ENCODE results near the gene ARMH3.
A peak's percentile ranks its signal among the peaks of the same experiment; 100 is the strongest.
"Not testable (repeated sequence)": the region's sequence is repeated elsewhere in the genome, so short reads cannot be mapped to it uniquely, and the experiment has no call there.

ARMH3 gene

GRCh38 chr10:101986624-101986971 is 69.4 kb downstream of the ARMH3 start:
- DNase-seq, result no peak

DNA sequence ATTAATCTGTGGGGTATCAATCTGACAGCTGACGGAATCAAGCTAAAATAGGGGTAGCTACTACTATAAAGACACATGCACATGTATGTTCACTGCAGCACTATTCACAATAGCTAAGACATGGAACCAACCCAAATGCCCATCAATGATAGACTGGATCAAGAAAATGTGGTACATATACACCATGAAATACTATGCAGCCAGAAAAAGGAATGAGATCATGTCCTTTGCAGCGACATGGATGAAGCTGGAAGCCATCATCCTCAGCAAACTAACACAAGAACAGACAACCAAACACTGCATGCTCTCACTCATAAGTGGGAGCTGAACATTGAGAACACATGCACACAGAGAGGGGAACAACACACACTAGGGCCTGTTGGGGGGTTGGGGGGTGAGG is 75.3 kb downstream of the ARMH3 start:
- not testable (repeated sequence) for DNase-seq

GRCh38 chr10:101974091-101974971 is 81.6 kb downstream of the ARMH3 start:
- DNase-seq, result no peak

GRCh38 chr10:101972761-101973160 is 83.2 kb downstream of the ARMH3 start:
- DNase-seq, result no peak

GRCh38 chr10:101969412-101969922 is 86.5 kb downstream of the ARMH3 start:
- no peak for DNase-seq

- peak in 1 of 5 experiments; percentile 3 for DNase-seq
Observed at GRCh38 chr10:101968940-101969321, 87.0 kb downstream of the ARMH3 start.

DNA sequence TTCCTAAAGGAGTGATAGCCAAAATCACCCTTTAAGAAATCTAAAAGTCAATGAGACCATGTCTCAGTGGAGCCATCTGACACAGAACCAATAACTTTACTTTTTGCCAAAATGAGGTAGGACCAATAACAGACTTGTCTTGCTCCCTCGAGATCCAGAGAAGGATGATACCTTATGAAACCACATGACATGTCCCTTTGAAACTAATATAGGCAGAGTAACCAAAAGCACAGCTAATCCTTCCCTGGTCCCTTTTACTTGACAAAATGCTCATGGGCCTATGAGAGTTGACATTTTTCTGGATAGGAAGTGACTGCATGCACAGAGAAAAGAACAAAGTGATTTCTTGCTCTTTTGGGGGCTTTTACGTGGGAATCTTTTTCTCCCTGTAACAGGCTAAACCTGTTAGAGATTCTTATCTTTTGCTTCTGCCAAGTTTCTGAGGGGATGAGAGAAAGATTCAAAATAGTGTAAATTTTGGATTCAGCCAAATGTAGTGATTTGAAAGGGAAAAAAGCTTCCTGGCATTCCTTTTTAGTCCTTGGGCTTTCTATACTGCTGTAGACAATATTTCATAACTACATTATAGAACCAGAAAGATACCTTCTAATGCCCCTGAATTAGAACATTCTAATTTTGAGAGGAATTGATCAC is 87.6 kb downstream of the ARMH3 start:
- no peak for DNase-seq

DNA sequence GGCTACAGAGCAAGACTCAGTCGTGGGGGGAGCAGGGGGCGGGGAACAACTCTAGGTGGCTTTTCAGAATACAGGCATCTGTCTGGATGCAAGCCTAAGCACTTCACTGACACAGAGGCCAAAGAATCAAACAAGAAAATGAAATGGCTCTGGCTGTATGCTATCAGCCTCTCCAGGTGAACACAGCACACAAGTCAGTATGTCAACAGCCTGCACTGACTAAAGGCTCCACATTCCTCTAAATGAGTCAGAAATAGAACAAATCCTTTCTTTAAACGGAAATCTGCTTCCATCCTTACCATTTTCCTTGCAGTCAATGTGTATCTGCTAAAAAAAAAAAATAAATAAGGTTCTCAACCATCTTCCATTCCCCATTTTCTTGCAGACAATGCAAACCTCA is 88.3 kb downstream of the ARMH3 start:
- no peak for DNase-seq

DNA sequence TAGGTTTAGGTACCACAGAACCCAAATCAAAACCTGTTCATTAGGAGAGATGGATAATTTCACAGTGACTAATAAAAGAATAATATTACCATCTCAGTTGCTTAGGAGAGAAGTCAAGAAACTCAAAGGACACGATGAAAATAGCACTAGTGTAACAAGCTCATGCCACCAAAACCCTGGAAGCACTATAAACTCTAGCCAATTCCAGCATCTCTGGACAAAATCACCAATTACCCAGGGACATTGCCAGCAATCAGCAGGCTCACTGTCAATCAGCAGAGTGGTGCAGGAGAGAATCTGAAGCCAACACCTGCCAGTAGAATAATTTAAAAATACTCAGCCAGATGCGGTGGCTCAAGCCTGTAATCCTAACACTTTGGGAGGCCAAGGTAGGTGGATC is 88.9 kb downstream of the ARMH3 start:
- DNase-seq, result no peak

DNA sequence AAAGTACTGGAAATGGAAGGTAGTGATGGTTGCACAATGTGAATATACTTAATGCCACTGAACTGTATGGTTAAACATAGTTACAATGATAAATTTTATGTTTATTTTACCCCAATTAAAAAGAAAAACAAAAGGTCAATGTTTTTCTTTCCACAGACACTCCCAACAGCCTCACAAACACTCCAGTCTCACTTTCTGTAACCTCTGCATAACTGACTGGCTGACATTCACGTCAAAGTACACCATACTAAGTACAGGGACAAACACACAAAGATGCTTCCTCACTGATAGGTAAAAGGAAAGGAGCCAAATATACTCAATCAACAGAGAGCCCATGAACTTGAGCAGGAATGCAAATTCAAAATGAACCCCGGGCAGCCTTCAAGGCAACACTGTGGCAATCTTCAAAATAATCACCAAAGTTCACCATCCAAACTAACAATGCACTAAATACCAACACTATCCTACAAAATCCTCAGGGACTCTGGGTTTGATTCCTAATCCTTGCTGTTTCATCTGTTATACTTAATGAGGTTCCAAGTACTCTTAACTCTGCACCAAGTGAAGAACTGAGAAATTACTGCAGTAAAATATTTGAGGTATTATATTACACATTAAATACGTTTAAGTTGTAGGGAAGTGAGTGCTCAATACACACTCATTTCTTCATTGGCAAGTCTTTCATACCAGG is 90.8 kb downstream of the ARMH3 start:
- DNase-seq, result no peak

- DNase-seq, result no peak
Observed at GRCh38 chr10:101961591-101962498, 94.1 kb downstream of the ARMH3 start.

- no peak for DNase-seq
Observed at GRCh38 chr10:101960879-101961395, 95.0 kb downstream of the ARMH3 start.

- DNase-seq, result no peak
Observed at GRCh38 chr10:101959346-101959916, 96.5 kb downstream of the ARMH3 start.

- DNase-seq, result no peak
Observed at GRCh38 chr10:101958691-101959090, 97.3 kb downstream of the ARMH3 start.

- DNase-seq, result no peak
Observed at GRCh38 chr10:101956898-101957297, 99.1 kb downstream of the ARMH3 start.

GRCh38 chr10:101956117-101956516 is 99.9 kb downstream of the ARMH3 start:
- DNase-seq, result no peak

- DNase-seq, result no peak
Observed at GRCh38 chr10:101952191-101952590, 103.8 kb downstream of the ARMH3 start.

DNA sequence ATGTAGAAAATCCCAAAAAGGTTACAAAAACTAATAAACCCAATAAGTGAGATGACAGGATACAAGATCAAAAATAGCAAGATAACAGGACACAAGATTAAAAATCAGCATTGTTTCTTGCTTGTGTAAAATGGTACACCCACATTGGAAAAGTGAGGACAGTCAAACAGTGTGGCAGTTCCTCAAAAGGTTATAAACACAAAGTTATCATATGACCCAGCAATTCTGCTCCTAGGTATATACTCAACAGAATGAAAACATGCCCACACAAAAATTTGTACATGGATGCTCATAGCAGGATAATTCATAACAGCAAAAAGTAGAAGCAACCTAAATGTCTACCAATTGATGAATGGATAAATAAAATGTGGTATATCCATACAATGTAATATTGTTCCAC is 105.8 kb downstream of the ARMH3 start:
- no peak for DNase-seq

DNA sequence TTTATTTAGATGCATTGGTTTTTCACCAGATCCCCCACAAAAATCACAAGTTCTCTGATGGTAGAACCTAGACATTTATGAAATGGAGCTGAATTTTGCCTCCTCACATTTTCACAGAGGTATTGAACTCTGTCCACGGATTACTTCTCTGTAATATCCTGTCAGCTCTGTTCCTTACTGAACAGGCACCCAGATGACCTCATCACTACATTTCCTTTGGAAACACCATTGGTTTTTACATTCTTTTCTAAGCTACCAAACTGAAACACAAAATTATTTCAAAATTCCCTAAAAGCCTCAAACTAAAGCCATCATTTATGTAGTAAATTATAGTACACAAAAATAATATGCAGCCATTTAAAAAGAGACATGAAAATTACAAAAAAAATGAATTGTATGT is 114.1 kb downstream of the ARMH3 start:
- DNase-seq, result no peak

GRCh38 chr10:101940916-101941315 is 115.1 kb downstream of the ARMH3 start:
- DNase-seq, result no peak

DNA sequence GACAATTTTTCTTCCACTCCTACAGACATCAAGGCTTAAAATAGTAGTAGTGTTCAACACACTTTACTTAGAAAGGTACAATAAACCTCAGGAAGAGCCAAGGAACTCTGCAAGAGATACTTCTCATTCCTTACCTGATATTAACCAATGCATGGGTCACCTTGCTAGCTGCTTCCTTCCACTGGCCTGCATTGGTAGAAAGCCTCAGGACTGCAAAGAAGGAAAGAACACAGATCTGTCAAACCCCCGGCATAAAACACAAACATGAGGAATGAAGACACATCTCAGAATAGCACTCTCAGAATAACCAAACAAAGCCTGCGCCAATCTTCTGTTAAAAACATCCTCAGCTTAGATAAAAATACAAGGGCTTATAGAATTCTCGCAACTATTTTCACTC is 116.2 kb downstream of the ARMH3 start:
- no peak for DNase-seq

Measured in T-helper 2 cell (primary cell).